Measurements from ENCODE around the gene NPFFR2.
"Not testable (repeated sequence)": the region's sequence is repeated elsewhere in the genome, so short reads cannot be mapped to it uniquely, and the experiment has no call there.

NPFFR2 gene

DNA sequence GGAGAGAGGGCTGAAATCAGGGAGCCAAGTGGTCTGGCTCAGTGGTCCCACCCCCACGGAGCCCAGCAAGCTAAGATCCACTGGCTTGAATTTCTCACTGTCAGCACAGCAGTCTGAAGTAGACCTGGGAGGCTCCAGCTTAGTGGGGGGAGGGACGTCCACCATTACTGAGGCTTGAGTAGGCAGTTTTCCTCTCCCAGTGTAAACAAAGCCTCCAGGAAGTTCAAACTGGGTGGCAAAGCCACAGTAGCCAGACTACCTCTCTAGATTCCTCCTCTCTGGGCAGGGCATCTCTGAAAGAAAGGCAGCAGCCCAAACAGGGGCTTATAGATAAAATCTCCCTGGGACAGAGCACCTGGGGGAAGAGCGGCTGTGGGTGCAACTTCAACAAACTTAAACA is 88.1 kb downstream of the NPFFR2 start:
- peaks cover 30% of the 10 kb centered on the region for H3K4me1 ChIP-seq (ENCODE audit: low read length)
- H3K4me2 ChIP-seq (ENCODE audit: low read length): no peak overlapping the region
- no peak overlapping the region for H3K9ac ChIP-seq (ENCODE audit: low read length)
- no peaks in the 10 kb centered on the region for H3K27me3 ChIP-seq (ENCODE audit: low read depth, low read length)
- no peaks in the 10 kb centered on the region for H3K79me2 ChIP-seq (ENCODE audit: low read length)
- no peaks in the 10 kb centered on the region for H4K20me1 ChIP-seq (ENCODE audit: insufficient read depth, low read length)
- no peak for TF ChIP-seq EZH2phosphoT487 (IDR thresholded peaks at IDR 0.05; ENCODE audit: low read depth)
- TF ChIP-seq, protein P1, sequence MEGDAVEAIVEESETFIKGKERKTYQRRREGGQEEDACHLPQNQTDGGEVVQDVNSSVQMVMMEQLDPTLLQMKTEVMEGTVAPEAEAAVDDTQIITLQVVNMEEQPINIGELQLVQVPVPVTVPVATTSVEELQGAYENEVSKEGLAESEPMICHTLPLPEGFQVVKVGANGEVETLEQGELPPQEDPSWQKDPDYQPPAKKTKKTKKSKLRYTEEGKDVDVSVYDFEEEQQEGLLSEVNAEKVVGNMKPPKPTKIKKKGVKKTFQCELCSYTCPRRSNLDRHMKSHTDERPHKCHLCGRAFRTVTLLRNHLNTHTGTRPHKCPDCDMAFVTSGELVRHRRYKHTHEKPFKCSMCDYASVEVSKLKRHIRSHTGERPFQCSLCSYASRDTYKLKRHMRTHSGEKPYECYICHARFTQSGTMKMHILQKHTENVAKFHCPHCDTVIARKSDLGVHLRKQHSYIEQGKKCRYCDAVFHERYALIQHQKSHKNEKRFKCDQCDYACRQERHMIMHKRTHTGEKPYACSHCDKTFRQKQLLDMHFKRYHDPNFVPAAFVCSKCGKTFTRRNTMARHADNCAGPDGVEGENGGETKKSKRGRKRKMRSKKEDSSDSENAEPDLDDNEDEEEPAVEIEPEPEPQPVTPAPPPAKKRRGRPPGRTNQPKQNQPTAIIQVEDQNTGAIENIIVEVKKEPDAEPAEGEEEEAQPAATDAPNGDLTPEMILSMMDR (IDR thresholded peaks at IDR 0.05; ENCODE audit: low read depth, low read length): no peak
- no peak overlapping the region for H3K4me3 ChIP-seq (ENCODE audit: low read length)
- H3K9me3 ChIP-seq (ENCODE audit: insufficient read depth, low read length): no peaks in the 10 kb centered on the region
- no peak overlapping the region for H2AFZ ChIP-seq (ENCODE audit: low read depth, low read length)
- H3K36me3 ChIP-seq (replicated peaks; ENCODE audit: low read depth, low read length): peaks cover 16% of the 10 kb centered on the region
- H3K27ac ChIP-seq (ENCODE audit: low read length): no peak overlapping the region

- Histone ChIP-seq H4K20me1 (ENCODE audit: insufficient read depth, low read length) (no peaks in the 10 kb centered on the region), H3K79me2 (ENCODE audit: low read length) (no peaks in the 10 kb centered on the region), H3K4me1 (ENCODE audit: low read length) (peaks cover 6% of the 10 kb centered on the region), H2AFZ (ENCODE audit: low read depth, low read length) (no peak overlapping the region), H3K4me3 (ENCODE audit: low read length) (no peak overlapping the region), H3K36me3 (replicated peaks; ENCODE audit: low read depth, low read length) (no peaks in the 10 kb centered on the region), H3K9me3 (ENCODE audit: insufficient read depth, low read length) (no peaks in the 10 kb centered on the region), H3K27me3 (ENCODE audit: low read depth, low read length) (no peaks in the 10 kb centered on the region), H3K4me2 (ENCODE audit: low read length) (no peak overlapping the region), H3K9ac (ENCODE audit: low read length) (no peak overlapping the region), H3K27ac (ENCODE audit: low read length) (no peak overlapping the region)
- TF ChIP-seq, protein P1 (IDR thresholded peaks at IDR 0.05; ENCODE audit: low read depth, low read length): no peak
- TF ChIP-seq EZH2phosphoT487 (IDR thresholded peaks at IDR 0.05; ENCODE audit: low read depth): no peak
Observed at GRCh38 chr4:72128741-72129140, 96.9 kb downstream of the NPFFR2 start.

- Histone ChIP-seq H3K27ac (ENCODE audit: low read length) (no peak overlapping the region), H3K36me3 (replicated peaks; ENCODE audit: low read depth, low read length) (no peaks in the 10 kb centered on the region), H3K27me3 (ENCODE audit: low read depth, low read length) (no peaks in the 10 kb centered on the region), H3K9ac (ENCODE audit: low read length) (no peak overlapping the region), H3K79me2 (ENCODE audit: low read length) (no peaks in the 10 kb centered on the region), H3K4me2 (ENCODE audit: low read length) (no peak overlapping the region), H2AFZ (ENCODE audit: low read depth, low read length) (no peak overlapping the region), H3K4me1 (ENCODE audit: low read length) (no peaks in the 10 kb centered on the region; the same call in 1 of the 2 replicates), H3K4me3 (ENCODE audit: low read length) (no peak overlapping the region), H3K9me3 (ENCODE audit: insufficient read depth, low read length) (no peaks in the 10 kb centered on the region), H4K20me1 (ENCODE audit: insufficient read depth, low read length) (no peaks in the 10 kb centered on the region)
- TF ChIP-seq EZH2phosphoT487 (IDR thresholded peaks at IDR 0.05; ENCODE audit: low read depth): no peak
- TF ChIP-seq, protein P1 (IDR thresholded peaks at IDR 0.05; ENCODE audit: low read depth, low read length): no peak
Observed at GRCh38 chr4:72136429-72136828, 104.6 kb downstream of the NPFFR2 start.

- not testable (repeated sequence) for H3K27me3 ChIP-seq (ENCODE audit: low read depth, low read length); H3K79me2 ChIP-seq (ENCODE audit: low read length); H3K36me3 ChIP-seq (replicated peaks; ENCODE audit: low read depth, low read length); H3K9ac ChIP-seq (ENCODE audit: low read length); H3K27ac ChIP-seq (ENCODE audit: low read length); H3K4me3 ChIP-seq (ENCODE audit: low read length); H3K4me1 ChIP-seq (ENCODE audit: low read length); H4K20me1 ChIP-seq (ENCODE audit: insufficient read depth, low read length); H3K4me2 ChIP-seq (ENCODE audit: low read length); H2AFZ ChIP-seq (ENCODE audit: low read depth, low read length); H3K9me3 ChIP-seq (ENCODE audit: insufficient read depth, low read length)
Observed at GRCh38 chr4:72139997-72140396, 108.2 kb downstream of the NPFFR2 start.

DNA sequence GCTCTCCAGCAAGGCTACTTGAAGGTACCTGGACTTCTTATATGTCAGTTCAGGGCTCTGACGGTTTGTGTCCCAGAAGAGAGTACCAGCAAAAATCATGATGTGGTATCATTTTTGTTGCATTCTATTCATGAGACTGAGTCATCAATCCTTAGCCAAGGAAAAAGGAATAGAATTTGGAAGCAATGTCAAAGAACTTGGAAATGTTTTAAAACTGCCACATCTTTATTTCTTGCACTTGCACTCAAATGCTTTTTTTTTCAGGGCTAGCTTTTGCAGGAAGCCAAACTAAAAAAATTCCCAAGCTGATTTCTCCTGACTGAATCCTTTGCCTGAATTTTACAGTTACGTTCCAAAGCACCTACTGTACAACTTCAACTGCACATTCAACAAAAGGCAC is 112.4 kb downstream of the NPFFR2 start:
- H3K9me3 ChIP-seq (ENCODE audit: insufficient read depth, low read length): no peaks in the 10 kb centered on the region
- no peak overlapping the region for H2AFZ ChIP-seq (ENCODE audit: low read depth, low read length)
- H3K4me1 ChIP-seq (ENCODE audit: low read length): no peaks in the 10 kb centered on the region; the same call in 1 of the 2 replicates
- no peaks in the 10 kb centered on the region for H4K20me1 ChIP-seq (ENCODE audit: insufficient read depth, low read length)
- no peak overlapping the region for H3K4me3 ChIP-seq (ENCODE audit: low read length)
- no peaks in the 10 kb centered on the region for H3K27me3 ChIP-seq (ENCODE audit: low read depth, low read length)
- no peak overlapping the region for H3K4me2 ChIP-seq (ENCODE audit: low read length)
- no peaks in the 10 kb centered on the region for H3K36me3 ChIP-seq (replicated peaks; ENCODE audit: low read depth, low read length)
- TF ChIP-seq EZH2phosphoT487 (IDR thresholded peaks at IDR 0.05; ENCODE audit: low read depth): no peak
- TF ChIP-seq, protein P1 (IDR thresholded peaks at IDR 0.05; ENCODE audit: low read depth, low read length): no peak
- no peak overlapping the region for H3K9ac ChIP-seq (ENCODE audit: low read length)
- no peaks in the 10 kb centered on the region for H3K79me2 ChIP-seq (ENCODE audit: low read length)
- H3K27ac ChIP-seq (ENCODE audit: low read length): no peak overlapping the region
